ENCODE data around the gene FAM89B. TPM values are rescaled to one million over a fixed set of nuclear protein-coding genes. Genes with fewer than 3 reads are reported as not detected.

FAM89B gene
- total RNA-seq, 4 donors from 2014 or later: 40.8 to 55.3 (median 44.6) TPM

DNA sequence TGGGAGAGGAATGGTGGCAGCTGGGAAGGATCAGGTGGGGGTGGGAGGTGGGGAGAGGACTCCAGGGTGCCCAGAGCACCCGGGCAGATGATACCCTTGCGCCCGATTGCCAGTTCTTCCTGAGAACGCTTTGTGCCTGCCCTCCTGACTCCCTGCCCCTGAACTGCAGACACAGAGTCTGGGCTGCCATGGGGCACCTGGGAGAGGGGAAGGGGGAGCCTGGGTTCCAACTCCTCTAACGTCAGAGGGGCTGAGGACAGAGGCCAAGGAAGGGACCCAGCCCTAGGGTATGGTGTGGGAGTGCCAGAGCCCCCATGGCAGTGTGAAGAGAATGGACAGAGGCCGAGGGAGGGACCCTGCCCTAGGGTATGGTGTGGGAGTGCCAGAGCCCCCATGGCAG is 24.2 kb downstream of the FAM89B start:
- 66 to 72% methylated on average over 6 of the region's 6 CpGs for WGBS, 2 donors
- Histone ChIP-seq H3K27ac (peak overlapping the region in 1 of 4 donors; percentile 69), H3K36me3 (peaks cover 7 to 64% (median 16%) of the 10 kb centered on the region in 3 donors), H3K27me3 (no peaks in the 10 kb centered on the region), H3K4me1 (peaks cover 0 to 40% (median 15%) of the 10 kb centered on the region in 4 donors), H3K9me3 (no peaks in the 10 kb centered on the region), H3K4me3 (no peak overlapping the region)
- TF ChIP-seq EP300 (IDR thresholded peaks at IDR 0.05) (no peak), POLR2A (IDR thresholded peaks at IDR 0.05) (no peak)
- TF ChIP-seq, protein P1, sequence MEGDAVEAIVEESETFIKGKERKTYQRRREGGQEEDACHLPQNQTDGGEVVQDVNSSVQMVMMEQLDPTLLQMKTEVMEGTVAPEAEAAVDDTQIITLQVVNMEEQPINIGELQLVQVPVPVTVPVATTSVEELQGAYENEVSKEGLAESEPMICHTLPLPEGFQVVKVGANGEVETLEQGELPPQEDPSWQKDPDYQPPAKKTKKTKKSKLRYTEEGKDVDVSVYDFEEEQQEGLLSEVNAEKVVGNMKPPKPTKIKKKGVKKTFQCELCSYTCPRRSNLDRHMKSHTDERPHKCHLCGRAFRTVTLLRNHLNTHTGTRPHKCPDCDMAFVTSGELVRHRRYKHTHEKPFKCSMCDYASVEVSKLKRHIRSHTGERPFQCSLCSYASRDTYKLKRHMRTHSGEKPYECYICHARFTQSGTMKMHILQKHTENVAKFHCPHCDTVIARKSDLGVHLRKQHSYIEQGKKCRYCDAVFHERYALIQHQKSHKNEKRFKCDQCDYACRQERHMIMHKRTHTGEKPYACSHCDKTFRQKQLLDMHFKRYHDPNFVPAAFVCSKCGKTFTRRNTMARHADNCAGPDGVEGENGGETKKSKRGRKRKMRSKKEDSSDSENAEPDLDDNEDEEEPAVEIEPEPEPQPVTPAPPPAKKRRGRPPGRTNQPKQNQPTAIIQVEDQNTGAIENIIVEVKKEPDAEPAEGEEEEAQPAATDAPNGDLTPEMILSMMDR (IDR thresholded peaks at IDR 0.05): no peak
- DNase-seq (ENCODE audit: low spot score in 2 of 2): no peak

- H3K9me3 ChIP-seq: no peaks in the 10 kb centered on the region
- no peak overlapping the region for H3K27ac ChIP-seq
- 82 to 84% methylated on average over 15 to 16 of the region's 16 CpGs for WGBS, 2 donors
- no peak for DNase-seq (ENCODE audit: low spot score in 2 of 2)
- TF ChIP-seq, protein P1 (IDR thresholded peaks at IDR 0.05): no peak
- TF ChIP-seq POLR2A (IDR thresholded peaks at IDR 0.05) (no peak), EP300 (IDR thresholded peaks at IDR 0.05) (no peak)
- peaks cover 0 to 27% (median 11%) of the 10 kb centered on the region in 4 donors for H3K4me1 ChIP-seq
- no peak overlapping the region for H3K4me3 ChIP-seq
- no peaks in the 10 kb centered on the region for H3K27me3 ChIP-seq
- peaks cover 7 to 70% (median 18%) of the 10 kb centered on the region in 3 donors for H3K36me3 ChIP-seq
These were observed 25.9 kb downstream of the FAM89B start for GRCh38 chr11:65598258-65598699.

DNA sequence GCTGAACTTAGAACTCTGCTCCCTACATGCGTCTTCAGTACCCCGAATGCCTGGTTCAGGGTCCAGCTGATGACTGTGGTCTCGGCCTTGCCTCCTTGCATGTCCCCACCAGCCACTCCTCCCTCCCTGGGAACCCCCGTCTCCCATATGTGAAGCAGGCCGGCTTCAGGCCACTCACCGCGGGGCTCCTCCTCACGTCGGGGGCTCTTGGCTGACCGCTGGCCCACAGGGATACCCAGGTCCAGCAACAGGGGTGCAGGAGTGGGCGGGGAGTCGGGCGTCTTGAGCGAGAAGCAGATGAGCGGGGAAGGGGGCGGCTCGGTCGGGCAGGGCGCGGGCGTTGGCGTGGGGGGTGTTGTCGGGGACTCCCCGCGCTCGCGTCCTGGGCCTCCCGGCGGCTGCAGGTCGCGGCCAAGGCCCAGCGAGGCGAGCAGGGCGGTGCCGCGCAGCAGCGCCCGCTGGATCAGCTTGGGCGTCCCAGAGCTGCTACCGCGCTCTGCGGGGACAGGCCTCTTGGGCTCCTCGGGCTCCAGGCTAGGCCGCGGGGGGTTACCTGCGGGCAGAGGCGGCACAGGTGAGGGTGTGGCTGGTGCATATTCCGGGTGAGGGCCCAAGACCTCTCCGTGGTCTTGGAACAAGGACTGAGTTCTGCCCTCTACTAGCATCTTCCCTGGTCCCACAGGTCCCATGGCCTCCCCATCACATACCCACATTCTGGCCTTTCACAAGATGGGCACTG is 27.0 kb downstream of the FAM89B start:
- WGBS, 2 donors: 80 to 84% methylated on average over 41 to 43 of the region's 49 CpGs
- peak overlapping the region in 1 of 4 donors; percentile 16 for H3K27ac ChIP-seq
- peaks cover 0 to 16% (median 4%) of the 10 kb centered on the region in 4 donors for H3K4me1 ChIP-seq
- DNase-seq (ENCODE audit: low spot score in 2 of 2): no peak
- TF ChIP-seq, protein P1 (IDR thresholded peaks at IDR 0.05): no peak
- no peak for TF ChIP-seq EP300 (IDR thresholded peaks at IDR 0.05)
- TF ChIP-seq POLR2A (IDR thresholded peaks at IDR 0.05): no peak
- no peak overlapping the region for H3K4me3 ChIP-seq
- H3K36me3 ChIP-seq: peaks cover 7 to 79% (median 20%) of the 10 kb centered on the region in 3 donors
- H3K27me3 ChIP-seq: no peaks in the 10 kb centered on the region
- no peaks in the 10 kb centered on the region for H3K9me3 ChIP-seq

GRCh38 chr11:65599955-65600246 is 27.6 kb downstream of the FAM89B start:
- WGBS, 2 donors: 92 to 100% methylated on average over 3 of the region's 6 CpGs
- Histone ChIP-seq H3K9me3 (no peaks in the 10 kb centered on the region), H3K36me3 (peaks cover 7 to 84% (median 25%) of the 10 kb centered on the region in 3 donors), H3K4me1 (peaks cover 0 to 11% (median 4%) of the 10 kb centered on the region in 4 donors), H3K4me3 (no peak overlapping the region), H3K27me3 (no peaks in the 10 kb centered on the region), H3K27ac (no peak overlapping the region)
- TF ChIP-seq POLR2A (IDR thresholded peaks at IDR 0.05) (no peak), EP300 (IDR thresholded peaks at IDR 0.05) (no peak)
- TF ChIP-seq, protein P1 (IDR thresholded peaks at IDR 0.05): no peak
- no peak for DNase-seq (ENCODE audit: low spot score in 2 of 2)

- Histone ChIP-seq H3K4me3 (no peak overlapping the region), H3K4me1 (peaks cover 0 to 32% (median 14%) of the 10 kb centered on the region in 4 donors), H3K9me3 (no peaks in the 10 kb centered on the region), H3K27ac (peak overlapping the region in 1 of 4 donors; percentile 96), H3K36me3 (peaks cover 8 to 89% (median 26%) of the 10 kb centered on the region in 3 donors), H3K27me3 (no peaks in the 10 kb centered on the region)
- TF ChIP-seq, protein P1 (IDR thresholded peaks at IDR 0.05): no peak
- TF ChIP-seq EP300 (IDR thresholded peaks at IDR 0.05): no peak
- TF ChIP-seq POLR2A (IDR thresholded peaks at IDR 0.05): no peak
- no peak for DNase-seq (ENCODE audit: low spot score in 2 of 2)
- 100% methylated on average over 1 of the region's 1 CpG for WGBS, 2 donors
These were observed 31.9 kb downstream of the FAM89B start for GRCh38 chr11:65604258-65604657.

All from tibial nerve (tissue), 4 donors.